Liver (tissue), 3 donors: ENCODE results near the gene ADAM10.

ENCODE experiments used
- EGR1 ChIP-seq, 2 donors: IDR thresholded peaks; 2 replicates each; pipeline ENCODE4 v1.6.1; 2016 to 2018; ENCODE audit warnings: antibody characterized with exemption in 2 of 2, low read depth in 2 of 2
- GABPA ChIP-seq, 2 donors: IDR thresholded peaks in 1 of 2; conservative IDR thresholded peaks in 1 of 2; 2 replicates each; pipeline ENCODE4 v1.6.1; 2016; ENCODE audit warnings: antibody characterized with exemption in 2 of 2, mild to moderate bottlenecking in 1 of 2, moderate library complexity in 1 of 2
- MAX ChIP-seq: IDR thresholded peaks from 2 replicates; pipeline ENCODE4 v1.6.1; 2016; ENCODE audit warnings: antibody characterized with exemption
- RAD21 ChIP-seq, 2 donors: IDR thresholded peaks; 2 replicates each; pipeline ENCODE4 v1.6.1; 2016; ENCODE audit warnings: antibody characterized with exemption in 2 of 2, mild to moderate bottlenecking in 2 of 2
- TAF1 ChIP-seq: conservative IDR thresholded peaks from 2 replicates; pipeline ENCODE4 v1.6.1; 2016; ENCODE audit warnings: antibody characterized with exemption, mild to moderate bottlenecking
- ZBTB33 ChIP-seq: IDR thresholded peaks from 2 replicates; pipeline ENCODE4 v1.6.1; 2016; ENCODE audit warnings: antibody characterized with exemption
- TF ChIP-seq, protein P1 (sequence below): fragments of 150-350 bp; IDR thresholded peaks from 2 replicates; pipeline ENCODE4 v1.5.1; 2017; ENCODE audit warnings: improper control_type of control experiment, low read depth, low read length; ENCODE audit not compliant: missing input control
- TF ChIP-seq, protein P2 (sequence below): IDR thresholded peaks from 2 replicates; pipeline ENCODE4 v1.6.1; 2016; ENCODE audit warnings: antibody characterized with exemption, mild to moderate bottlenecking
- donor health status: healthy.
- donor health status: healthy.

GRCh38 chr15:58568157-58568571 is 181.3 kb downstream of the ADAM10 start:
- no peak for TF ChIP-seq GABPA (IDR thresholded peaks at IDR 0.05 in 1 of 2, conservative IDR thresholded peaks at IDR 0.05 in 1 of 2)
- no peak for TF ChIP-seq ZBTB33
- TF ChIP-seq, protein P1, sequence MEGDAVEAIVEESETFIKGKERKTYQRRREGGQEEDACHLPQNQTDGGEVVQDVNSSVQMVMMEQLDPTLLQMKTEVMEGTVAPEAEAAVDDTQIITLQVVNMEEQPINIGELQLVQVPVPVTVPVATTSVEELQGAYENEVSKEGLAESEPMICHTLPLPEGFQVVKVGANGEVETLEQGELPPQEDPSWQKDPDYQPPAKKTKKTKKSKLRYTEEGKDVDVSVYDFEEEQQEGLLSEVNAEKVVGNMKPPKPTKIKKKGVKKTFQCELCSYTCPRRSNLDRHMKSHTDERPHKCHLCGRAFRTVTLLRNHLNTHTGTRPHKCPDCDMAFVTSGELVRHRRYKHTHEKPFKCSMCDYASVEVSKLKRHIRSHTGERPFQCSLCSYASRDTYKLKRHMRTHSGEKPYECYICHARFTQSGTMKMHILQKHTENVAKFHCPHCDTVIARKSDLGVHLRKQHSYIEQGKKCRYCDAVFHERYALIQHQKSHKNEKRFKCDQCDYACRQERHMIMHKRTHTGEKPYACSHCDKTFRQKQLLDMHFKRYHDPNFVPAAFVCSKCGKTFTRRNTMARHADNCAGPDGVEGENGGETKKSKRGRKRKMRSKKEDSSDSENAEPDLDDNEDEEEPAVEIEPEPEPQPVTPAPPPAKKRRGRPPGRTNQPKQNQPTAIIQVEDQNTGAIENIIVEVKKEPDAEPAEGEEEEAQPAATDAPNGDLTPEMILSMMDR = no peak
- TF ChIP-seq EGR1 (IDR thresholded peaks at IDR 0.05; ENCODE audit: low read depth in 2 of 2) = no peak
- no peak for TF ChIP-seq RAD21 (IDR thresholded peaks at IDR 0.05)
- no peak for TF ChIP-seq MAX
- TF ChIP-seq, protein P2, sequence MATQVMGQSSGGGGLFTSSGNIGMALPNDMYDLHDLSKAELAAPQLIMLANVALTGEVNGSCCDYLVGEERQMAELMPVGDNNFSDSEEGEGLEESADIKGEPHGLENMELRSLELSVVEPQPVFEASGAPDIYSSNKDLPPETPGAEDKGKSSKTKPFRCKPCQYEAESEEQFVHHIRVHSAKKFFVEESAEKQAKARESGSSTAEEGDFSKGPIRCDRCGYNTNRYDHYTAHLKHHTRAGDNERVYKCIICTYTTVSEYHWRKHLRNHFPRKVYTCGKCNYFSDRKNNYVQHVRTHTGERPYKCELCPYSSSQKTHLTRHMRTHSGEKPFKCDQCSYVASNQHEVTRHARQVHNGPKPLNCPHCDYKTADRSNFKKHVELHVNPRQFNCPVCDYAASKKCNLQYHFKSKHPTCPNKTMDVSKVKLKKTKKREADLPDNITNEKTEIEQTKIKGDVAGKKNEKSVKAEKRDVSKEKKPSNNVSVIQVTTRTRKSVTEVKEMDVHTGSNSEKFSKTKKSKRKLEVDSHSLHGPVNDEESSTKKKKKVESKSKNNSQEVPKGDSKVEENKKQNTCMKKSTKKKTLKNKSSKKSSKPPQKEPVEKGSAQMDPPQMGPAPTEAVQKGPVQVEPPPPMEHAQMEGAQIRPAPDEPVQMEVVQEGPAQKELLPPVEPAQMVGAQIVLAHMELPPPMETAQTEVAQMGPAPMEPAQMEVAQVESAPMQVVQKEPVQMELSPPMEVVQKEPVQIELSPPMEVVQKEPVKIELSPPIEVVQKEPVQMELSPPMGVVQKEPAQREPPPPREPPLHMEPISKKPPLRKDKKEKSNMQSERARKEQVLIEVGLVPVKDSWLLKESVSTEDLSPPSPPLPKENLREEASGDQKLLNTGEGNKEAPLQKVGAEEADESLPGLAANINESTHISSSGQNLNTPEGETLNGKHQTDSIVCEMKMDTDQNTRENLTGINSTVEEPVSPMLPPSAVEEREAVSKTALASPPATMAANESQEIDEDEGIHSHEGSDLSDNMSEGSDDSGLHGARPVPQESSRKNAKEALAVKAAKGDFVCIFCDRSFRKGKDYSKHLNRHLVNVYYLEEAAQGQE = no peak
- no peak for TF ChIP-seq TAF1
